WTC11 (cell line): ENCODE results near the gene SELENOV. TPM values are rescaled to one million over a fixed set of nuclear protein-coding genes. Genes with fewer than 3 reads are reported as not detected.

ENCODE experiments used
- ATAC-seq: fragments of 200-7000 bp; cut with Tn5 transposase; 2 replicates; pipeline ENCODE4 v1.10.0; 2021; ENCODE audit warnings: mild to moderate bottlenecking, moderate library complexity
- CTCF ChIA-PET: fragments of 300-600 bp; sonication (Branson Sonifier 250); formaldehyde crosslinking; loops from one replicate; lab custom pipeline; 2021; ENCODE audit warnings: antibody characterized with exemption; lab: Charles Lee
- POLR2A ChIA-PET: fragments of 350-600 bp; sonication (Branson Sonifier 250); formaldehyde crosslinking; loops from one replicate; lab custom pipeline; 2021; ENCODE audit warnings: antibody characterized with exemption; lab: Charles Lee
- DNase-seq: peaks from one replicate; pipeline ENCODE4 v3.0.0; 2021; ENCODE audit warnings: low spot score
- H3K27ac Mint-ChIP-seq: 2 replicates; pipeline ENCODE4 v1.8.0; 2021; ENCODE audit warnings: mixed read lengths
- H3K27me3 Mint-ChIP-seq: 2 replicates; pipeline ENCODE4 v1.8.0; 2021; ENCODE audit warnings: low read depth, mild to moderate bottlenecking, moderate library complexity, mixed read lengths
- H3K36me3 Mint-ChIP-seq: 2 replicates; pipeline ENCODE4 v1.8.0; 2021; ENCODE audit warnings: mixed read lengths
- H3K4me1 Mint-ChIP-seq: 2 replicates; pipeline ENCODE4 v1.8.0; 2022; ENCODE audit warnings: mixed read lengths
- H3K4me3 Mint-ChIP-seq: 2 replicates; pipeline ENCODE4 v1.8.0; 2021; ENCODE audit warnings: mild to moderate bottlenecking, moderate library complexity, mixed read lengths
- H3K9me3 Mint-ChIP-seq: 2 replicates; pipeline ENCODE4 v1.8.0; 2021; ENCODE audit warnings: mixed read lengths
- ETV6 ChIP-seq: sonication (generic); formaldehyde crosslinking; IDR thresholded peaks from 2 replicates; pipeline ENCODE4 v1.8.1; 2022; ENCODE audit warnings: mild to moderate bottlenecking, missing genetic modification reagents
- IRF2 ChIP-seq: sonication (generic); formaldehyde crosslinking; IDR thresholded peaks from 2 replicates; pipeline ENCODE4 v1.8.0; 2022; ENCODE audit warnings: low read depth, missing genetic modification reagents, borderline replicate concordance
- MYBL2 ChIP-seq: sonication (generic); formaldehyde crosslinking; IDR thresholded peaks from 2 replicates; pipeline ENCODE4 v1.8.1; 2023; ENCODE audit warnings: mild to moderate bottlenecking, moderate library complexity, missing genetic modification reagents
- SMAD3 ChIP-seq: sonication (generic); formaldehyde crosslinking; IDR thresholded peaks from 2 replicates; pipeline ENCODE4 v1.8.0; 2022; ENCODE audit warnings: missing genetic modification reagents, mild to moderate bottlenecking, borderline replicate concordance
- TEAD1 ChIP-seq: sonication (generic); formaldehyde crosslinking; IDR thresholded peaks from 2 replicates; pipeline ENCODE4 v1.8.0; 2022; ENCODE audit warnings: mild to moderate bottlenecking, missing genetic modification reagents
- ZNF423 ChIP-seq: fragments of 250-450 bp; sonication (Bioruptor Pico); IDR thresholded peaks from 2 replicates; pipeline ENCODE4 v2.1.2; 2022; ENCODE audit warnings: mild to moderate bottlenecking, moderate library complexity
- total RNA-seq: library from RNA; stranded (reverse); gene quantifications from 3 replicates; pipeline ENCODE4 v1.2.3, GENCODE V29; 2021
- TF ChIP-seq, protein P1 (sequence below): sonication (generic); formaldehyde crosslinking; IDR thresholded peaks from 2 replicates; pipeline ENCODE4 v1.8.1; 2022; ENCODE audit warnings: low read depth, missing genetic modification reagents, borderline replicate concordance
- TF ChIP-seq, protein P2 (sequence below): sonication (generic); formaldehyde crosslinking; conservative IDR thresholded peaks from 2 replicates; pipeline ENCODE4 v1.8.1; 2022; ENCODE audit warnings: mild to moderate bottlenecking, missing genetic modification reagents
- TF ChIP-seq, protein P3 (sequence below): sonication (generic); formaldehyde crosslinking; IDR thresholded peaks from 2 replicates; pipeline ENCODE4 v1.8.0; 2023; ENCODE audit warnings: missing genetic modification reagents, mild to moderate bottlenecking, borderline replicate concordance
- TF ChIP-seq, protein P4 (sequence below): sonication (generic); formaldehyde crosslinking; IDR thresholded peaks from 2 replicates; pipeline ENCODE4 v1.8.1; 2023; ENCODE audit warnings: mild to moderate bottlenecking, moderate library complexity, missing genetic modification reagents
- TF ChIP-seq, protein P5 (sequence below): sonication (generic); formaldehyde crosslinking; IDR thresholded peaks from 2 replicates; pipeline ENCODE4 v1.8.0; 2022; ENCODE audit warnings: mild to moderate bottlenecking, missing genetic modification reagents
- TF ChIP-seq, protein P6 (sequence below): sonication (generic); formaldehyde crosslinking; IDR thresholded peaks from 2 replicates; pipeline ENCODE4 v1.8.1; 2022; ENCODE audit warnings: mild to moderate bottlenecking, moderate library complexity, missing genetic modification reagents
- TF ChIP-seq, protein P7 (sequence below): sonication (generic); formaldehyde crosslinking; IDR thresholded peaks from 2 replicates; pipeline ENCODE4 v1.8.0; 2022; ENCODE audit warnings: missing genetic modification reagents

SELENOV gene
- total RNA-seq, 1 experiment from 2014 or later: 12.6 TPM

DNA sequence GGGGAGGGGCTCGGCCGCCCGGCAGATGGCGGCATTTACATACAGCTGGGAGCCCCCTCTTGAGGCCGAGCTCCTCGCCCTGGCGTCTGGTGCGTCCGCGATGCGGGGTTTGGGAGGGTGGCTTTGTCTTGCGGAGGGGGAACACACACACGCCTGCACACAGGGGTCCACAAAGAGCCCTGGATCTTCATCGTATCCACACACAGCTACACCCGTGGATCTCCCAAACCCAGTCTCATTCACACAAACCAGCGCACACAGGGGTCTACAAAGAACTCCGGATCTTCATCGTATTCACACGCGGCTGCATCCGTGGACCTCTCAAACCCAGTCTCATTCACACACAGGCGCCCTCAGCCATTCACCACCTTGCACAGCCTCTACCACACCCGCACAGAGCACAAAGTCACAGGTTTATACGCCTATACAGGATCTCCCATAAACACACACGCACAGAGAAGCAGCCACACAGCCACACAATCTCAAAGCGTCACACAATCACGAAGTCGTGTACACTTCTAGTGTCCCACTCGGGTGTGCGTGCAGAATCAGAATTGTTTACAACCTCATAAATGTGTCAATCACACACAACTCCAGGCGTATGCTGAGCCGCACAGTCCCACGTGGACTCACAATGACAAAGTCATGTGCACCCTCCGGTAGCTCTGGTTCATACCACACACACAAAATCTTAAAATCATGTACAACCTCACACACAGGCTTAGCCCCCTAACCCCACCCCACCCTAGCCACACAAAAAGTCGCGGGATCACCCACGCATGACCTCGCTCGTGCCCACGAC lies 16.7 kb upstream of the SELENOV start (continued):
- TF ChIP-seq, protein P1, sequence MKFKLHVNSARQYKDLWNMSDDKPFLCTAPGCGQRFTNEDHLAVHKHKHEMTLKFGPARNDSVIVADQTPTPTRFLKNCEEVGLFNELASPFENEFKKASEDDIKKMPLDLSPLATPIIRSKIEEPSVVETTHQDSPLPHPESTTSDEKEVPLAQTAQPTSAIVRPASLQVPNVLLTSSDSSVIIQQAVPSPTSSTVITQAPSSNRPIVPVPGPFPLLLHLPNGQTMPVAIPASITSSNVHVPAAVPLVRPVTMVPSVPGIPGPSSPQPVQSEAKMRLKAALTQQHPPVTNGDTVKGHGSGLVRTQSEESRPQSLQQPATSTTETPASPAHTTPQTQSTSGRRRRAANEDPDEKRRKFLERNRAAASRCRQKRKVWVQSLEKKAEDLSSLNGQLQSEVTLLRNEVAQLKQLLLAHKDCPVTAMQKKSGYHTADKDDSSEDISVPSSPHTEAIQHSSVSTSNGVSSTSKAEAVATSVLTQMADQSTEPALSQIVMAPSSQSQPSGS (CRISPR knock-in tag): no peak
- 0 out of 2 replicates have a peak, but pooled peaks have one; percentile 12 for TF ChIP-seq SMAD3
- TF ChIP-seq IRF2 (CRISPR knock-in tag): no peak
- TF ChIP-seq, protein P2, sequence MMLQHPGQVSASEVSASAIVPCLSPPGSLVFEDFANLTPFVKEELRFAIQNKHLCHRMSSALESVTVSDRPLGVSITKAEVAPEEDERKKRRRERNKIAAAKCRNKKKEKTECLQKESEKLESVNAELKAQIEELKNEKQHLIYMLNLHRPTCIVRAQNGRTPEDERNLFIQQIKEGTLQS (CRISPR knock-in tag): no peak

DNA sequence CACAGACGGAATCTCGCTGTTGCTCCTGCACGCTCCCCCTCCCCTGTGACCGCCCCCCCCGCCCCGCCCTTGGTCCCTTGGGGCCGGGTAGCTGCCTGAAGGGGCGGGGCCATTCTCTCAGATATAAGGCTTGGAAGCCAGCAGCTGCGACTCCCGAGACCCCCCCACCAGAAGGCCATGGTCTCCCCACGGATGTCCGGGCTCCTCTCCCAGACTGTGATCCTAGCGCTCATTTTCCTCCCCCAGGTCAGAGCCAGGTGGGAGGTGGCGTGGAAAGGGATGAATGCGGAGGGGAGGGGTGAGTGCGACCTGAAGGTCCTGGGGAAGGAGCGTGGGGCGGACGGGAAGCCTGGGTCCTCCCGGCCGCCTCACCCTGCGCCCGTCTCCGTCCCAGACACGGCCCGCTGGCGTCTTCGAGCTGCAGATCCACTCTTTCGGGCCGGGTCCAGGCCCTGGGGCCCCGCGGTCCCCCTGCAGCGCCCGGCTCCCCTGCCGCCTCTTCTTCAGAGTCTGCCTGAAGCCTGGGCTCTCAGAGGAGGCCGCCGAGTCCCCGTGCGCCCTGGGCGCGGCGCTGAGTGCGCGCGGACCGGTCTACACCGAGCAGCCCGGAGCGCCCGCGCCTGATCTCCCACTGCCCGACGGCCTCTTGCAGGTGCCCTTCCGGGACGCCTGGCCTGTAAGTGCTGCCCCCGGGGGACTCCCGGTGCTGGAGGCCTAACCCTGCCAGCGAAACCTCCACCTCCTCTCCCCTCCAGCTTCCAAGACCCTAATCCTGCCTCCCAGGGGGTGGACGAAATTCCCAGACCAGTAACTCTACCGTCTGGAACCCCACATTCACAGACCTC lies 15.9 kb upstream of the SELENOV start, which contains the start of gene DLL3:
Gene DLL3 (plus strand): TSS at position 150 of the 845 bp plus-strand sequence. CDS start 28 bp downstream, at position 178.
- Mint-ChIP-seq H3K36me3 (peaks cover 13% of the 10 kb centered on the region), H3K4me3 (peak within 1 kb of the TSS; percentile 73), H3K4me1 (peaks cover 28% of the 10 kb centered on the region), H3K27me3 (peaks cover 58% of the 10 kb centered on the region), H3K27ac (peak within 1 kb of the TSS; percentile 2), H3K9me3 (no peaks in the 10 kb centered on the region)
- POLR2A ChIA-PET: interaction anchor here (0.6 to 1.9 kb wide), 4 partner anchors 12 to 63 kb away, joined by 3 to 11 read pairs (median 4); partner anchors contain the start of genes RPS16 and TIMM50
- TF ChIP-seq, protein P3, sequence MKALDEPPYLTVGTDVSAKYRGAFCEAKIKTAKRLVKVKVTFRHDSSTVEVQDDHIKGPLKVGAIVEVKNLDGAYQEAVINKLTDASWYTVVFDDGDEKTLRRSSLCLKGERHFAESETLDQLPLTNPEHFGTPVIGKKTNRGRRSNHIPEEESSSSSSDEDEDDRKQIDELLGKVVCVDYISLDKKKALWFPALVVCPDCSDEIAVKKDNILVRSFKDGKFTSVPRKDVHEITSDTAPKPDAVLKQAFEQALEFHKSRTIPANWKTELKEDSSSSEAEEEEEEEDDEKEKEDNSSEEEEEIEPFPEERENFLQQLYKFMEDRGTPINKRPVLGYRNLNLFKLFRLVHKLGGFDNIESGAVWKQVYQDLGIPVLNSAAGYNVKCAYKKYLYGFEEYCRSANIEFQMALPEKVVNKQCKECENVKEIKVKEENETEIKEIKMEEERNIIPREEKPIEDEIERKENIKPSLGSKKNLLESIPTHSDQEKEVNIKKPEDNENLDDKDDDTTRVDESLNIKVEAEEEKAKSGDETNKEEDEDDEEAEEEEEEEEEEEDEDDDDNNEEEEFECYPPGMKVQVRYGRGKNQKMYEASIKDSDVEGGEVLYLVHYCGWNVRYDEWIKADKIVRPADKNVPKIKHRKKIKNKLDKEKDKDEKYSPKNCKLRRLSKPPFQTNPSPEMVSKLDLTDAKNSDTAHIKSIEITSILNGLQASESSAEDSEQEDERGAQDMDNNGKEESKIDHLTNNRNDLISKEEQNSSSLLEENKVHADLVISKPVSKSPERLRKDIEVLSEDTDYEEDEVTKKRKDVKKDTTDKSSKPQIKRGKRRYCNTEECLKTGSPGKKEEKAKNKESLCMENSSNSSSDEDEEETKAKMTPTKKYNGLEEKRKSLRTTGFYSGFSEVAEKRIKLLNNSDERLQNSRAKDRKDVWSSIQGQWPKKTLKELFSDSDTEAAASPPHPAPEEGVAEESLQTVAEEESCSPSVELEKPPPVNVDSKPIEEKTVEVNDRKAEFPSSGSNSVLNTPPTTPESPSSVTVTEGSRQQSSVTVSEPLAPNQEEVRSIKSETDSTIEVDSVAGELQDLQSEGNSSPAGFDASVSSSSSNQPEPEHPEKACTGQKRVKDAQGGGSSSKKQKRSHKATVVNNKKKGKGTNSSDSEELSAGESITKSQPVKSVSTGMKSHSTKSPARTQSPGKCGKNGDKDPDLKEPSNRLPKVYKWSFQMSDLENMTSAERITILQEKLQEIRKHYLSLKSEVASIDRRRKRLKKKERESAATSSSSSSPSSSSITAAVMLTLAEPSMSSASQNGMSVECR: no peak
- TF ChIP-seq, protein P4, sequence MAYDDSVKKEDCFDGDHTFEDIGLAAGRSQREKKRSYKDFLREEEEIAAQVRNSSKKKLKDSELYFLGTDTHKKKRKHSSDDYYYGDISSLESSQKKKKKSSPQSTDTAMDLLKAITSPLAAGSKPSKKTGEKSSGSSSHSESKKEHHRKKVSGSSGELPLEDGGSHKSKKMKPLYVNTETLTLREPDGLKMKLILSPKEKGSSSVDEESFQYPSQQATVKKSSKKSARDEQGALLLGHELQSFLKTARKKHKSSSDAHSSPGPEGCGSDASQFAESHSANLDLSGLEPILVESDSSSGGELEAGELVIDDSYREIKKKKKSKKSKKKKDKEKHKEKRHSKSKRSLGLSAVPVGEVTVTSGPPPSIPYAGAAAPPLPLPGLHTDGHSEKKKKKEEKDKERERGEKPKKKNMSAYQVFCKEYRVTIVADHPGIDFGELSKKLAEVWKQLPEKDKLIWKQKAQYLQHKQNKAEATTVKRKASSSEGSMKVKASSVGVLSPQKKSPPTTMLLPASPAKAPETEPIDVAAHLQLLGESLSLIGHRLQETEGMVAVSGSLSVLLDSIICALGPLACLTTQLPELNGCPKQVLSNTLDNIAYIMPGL (CRISPR knock-in tag): peak; percentile 71; the same call in 1 of the 2 replicates
- TF ChIP-seq ETV6 (CRISPR knock-in tag): peak; percentile 30; the same call in 1 of the 2 replicates
- TF ChIP-seq, protein P5, sequence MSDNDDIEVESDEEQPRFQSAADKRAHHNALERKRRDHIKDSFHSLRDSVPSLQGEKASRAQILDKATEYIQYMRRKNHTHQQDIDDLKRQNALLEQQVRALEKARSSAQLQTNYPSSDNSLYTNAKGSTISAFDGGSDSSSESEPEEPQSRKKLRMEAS (CRISPR knock-in tag): peak; percentile 45
- TF ChIP-seq TEAD1 (CRISPR knock-in tag): 0 out of 2 replicates have a peak, but pooled peaks have one; percentile 21
- TF ChIP-seq, protein P6, sequence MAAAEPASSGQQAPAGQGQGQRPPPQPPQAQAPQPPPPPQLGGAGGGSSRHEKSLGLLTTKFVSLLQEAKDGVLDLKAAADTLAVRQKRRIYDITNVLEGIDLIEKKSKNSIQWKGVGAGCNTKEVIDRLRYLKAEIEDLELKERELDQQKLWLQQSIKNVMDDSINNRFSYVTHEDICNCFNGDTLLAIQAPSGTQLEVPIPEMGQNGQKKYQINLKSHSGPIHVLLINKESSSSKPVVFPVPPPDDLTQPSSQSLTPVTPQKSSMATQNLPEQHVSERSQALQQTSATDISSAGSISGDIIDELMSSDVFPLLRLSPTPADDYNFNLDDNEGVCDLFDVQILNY (CRISPR knock-in tag): 0 out of 2 replicates have a peak, but pooled peaks have one; percentile 60
- peak; percentile 10; the same call in 1 of the 2 replicates for TF ChIP-seq ZNF423 (CRISPR knock-in tag)
- TF ChIP-seq, protein P7, sequence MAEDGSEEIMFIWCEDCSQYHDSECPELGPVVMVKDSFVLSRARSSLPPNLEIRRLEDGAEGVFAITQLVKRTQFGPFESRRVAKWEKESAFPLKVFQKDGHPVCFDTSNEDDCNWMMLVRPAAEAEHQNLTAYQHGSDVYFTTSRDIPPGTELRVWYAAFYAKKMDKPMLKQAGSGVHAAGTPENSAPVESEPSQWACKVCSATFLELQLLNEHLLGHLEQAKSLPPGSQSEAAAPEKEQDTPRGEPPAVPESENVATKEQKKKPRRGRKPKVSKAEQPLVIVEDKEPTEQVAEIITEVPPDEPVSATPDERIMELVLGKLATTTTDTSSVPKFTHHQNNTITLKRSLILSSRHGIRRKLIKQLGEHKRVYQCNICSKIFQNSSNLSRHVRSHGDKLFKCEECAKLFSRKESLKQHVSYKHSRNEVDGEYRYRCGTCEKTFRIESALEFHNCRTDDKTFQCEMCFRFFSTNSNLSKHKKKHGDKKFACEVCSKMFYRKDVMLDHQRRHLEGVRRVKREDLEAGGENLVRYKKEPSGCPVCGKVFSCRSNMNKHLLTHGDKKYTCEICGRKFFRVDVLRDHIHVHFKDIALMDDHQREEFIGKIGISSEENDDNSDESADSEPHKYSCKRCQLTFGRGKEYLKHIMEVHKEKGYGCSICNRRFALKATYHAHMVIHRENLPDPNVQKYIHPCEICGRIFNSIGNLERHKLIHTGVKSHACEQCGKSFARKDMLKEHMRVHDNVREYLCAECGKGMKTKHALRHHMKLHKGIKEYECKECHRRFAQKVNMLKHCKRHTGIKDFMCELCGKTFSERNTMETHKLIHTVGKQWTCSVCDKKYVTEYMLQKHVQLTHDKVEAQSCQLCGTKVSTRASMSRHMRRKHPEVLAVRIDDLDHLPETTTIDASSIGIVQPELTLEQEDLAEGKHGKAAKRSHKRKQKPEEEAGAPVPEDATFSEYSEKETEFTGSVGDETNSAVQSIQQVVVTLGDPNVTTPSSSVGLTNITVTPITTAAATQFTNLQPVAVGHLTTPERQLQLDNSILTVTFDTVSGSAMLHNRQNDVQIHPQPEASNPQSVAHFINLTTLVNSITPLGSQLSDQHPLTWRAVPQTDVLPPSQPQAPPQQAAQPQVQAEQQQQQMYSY (CRISPR knock-in tag): peak; percentile 53; the same call in 1 of the 2 replicates
- TF ChIP-seq MYBL2: no peak
- peak; percentile 66 for DNase-seq
- CTCF ChIA-PET: interaction anchor here (0.7 to 3.9 kb wide), 9 partner anchors 15 to 1102 kb away, joined by 3 to 56 read pairs (median 4); partner anchors contain the start of genes EID2B, LTBP4, SUPT5H and TIMM50
- ATAC-seq: peak; percentile 53
